ENCODE results near the gene PLCB2.

The PLCB2 gene

GRCh38 chr15:40340740-40341400 is 33.1 kb upstream of the PLCB2 start, which contains the start of gene CCDC9B:
TSS of gene CCDC9B (minus strand) at chr15:40340939. CDS start at chr15:40340819, 120 bp downstream.
- DNase-seq (ENCODE audit: low read depth in 1 of 2, low spot score in 1 of 2): no peak

- no peak for DNase-seq (ENCODE audit: low read depth in 1 of 2, low spot score in 1 of 2)
Observed at GRCh38 chr15:40340038-40340739, 32.5 kb upstream of the PLCB2 start.

- no peak for DNase-seq (ENCODE audit: low read depth in 1 of 2, low spot score in 1 of 2)
Observed at GRCh38 chr15:40339621-40339945, 31.8 kb upstream of the PLCB2 start.

- no peak for DNase-seq (ENCODE audit: low read depth in 1 of 2, low spot score in 1 of 2)
Observed at GRCh38 chr15:40338921-40339620, 31.3 kb upstream of the PLCB2 start.

GRCh38 chr15:40338041-40338657 is 30.4 kb upstream of the PLCB2 start:
- DNase-seq (ENCODE audit: low read depth in 1 of 2, low spot score in 1 of 2): peak; percentile 45 to 66

GRCh38 chr15:40337597-40337996 is 29.9 kb upstream of the PLCB2 start:
- DNase-seq (ENCODE audit: low read depth in 1 of 2, low spot score in 1 of 2): no peak

GRCh38 chr15:40336744-40337122 is 29.0 kb upstream of the PLCB2 start:
- DNase-seq (ENCODE audit: low read depth in 1 of 2, low spot score in 1 of 2): no peak

GRCh38 chr15:40335938-40336743 is 28.4 kb upstream of the PLCB2 start:
- no peak for DNase-seq (ENCODE audit: low read depth in 1 of 2, low spot score in 1 of 2)

- DNase-seq (ENCODE audit: low read depth in 1 of 2, low spot score in 1 of 2): no peak
Observed at GRCh38 chr15:40334941-40335795, 27.4 kb upstream of the PLCB2 start.

- no peak for DNase-seq (ENCODE audit: low read depth in 1 of 2, low spot score in 1 of 2)
Observed at GRCh38 chr15:40334541-40334940, 26.8 kb upstream of the PLCB2 start.

GRCh38 chr15:40333922-40334492 is 26.3 kb upstream of the PLCB2 start:
- DNase-seq (ENCODE audit: low read depth in 1 of 2, low spot score in 1 of 2): no peak

GRCh38 chr15:40332113-40332781 is 24.5 kb upstream of the PLCB2 start:
- DNase-seq (ENCODE audit: low read depth in 1 of 2, low spot score in 1 of 2): no peak

GRCh38 chr15:40331637-40332036 is 23.9 kb upstream of the PLCB2 start:
- DNase-seq (ENCODE audit: low read depth in 1 of 2, low spot score in 1 of 2): no peak

GRCh38 chr15:40331026-40331425 is 23.3 kb upstream of the PLCB2 start:
- no peak for DNase-seq (ENCODE audit: low read depth in 1 of 2, low spot score in 1 of 2)

- DNase-seq (ENCODE audit: low read depth in 1 of 2, low spot score in 1 of 2): no peak
Observed at GRCh38 chr15:40330368-40330836, 22.7 kb upstream of the PLCB2 start.

- no peak for DNase-seq (ENCODE audit: low read depth in 1 of 2, low spot score in 1 of 2)
Observed at GRCh38 chr15:40329804-40330203, 22.1 kb upstream of the PLCB2 start.

GRCh38 chr15:40328751-40329150 is 21.0 kb upstream of the PLCB2 start:
- no peak for DNase-seq (ENCODE audit: low read depth in 1 of 2, low spot score in 1 of 2)

- no peak for DNase-seq (ENCODE audit: low read depth in 1 of 2, low spot score in 1 of 2)
Observed at GRCh38 chr15:40328176-40328575, 20.4 kb upstream of the PLCB2 start.

- DNase-seq (ENCODE audit: low read depth in 1 of 2, low spot score in 1 of 2): no peak
Observed at GRCh38 chr15:40327457-40327856, 19.7 kb upstream of the PLCB2 start.
